ENCODE data around the gene ALOXE3. TPM values are rescaled to one million over a fixed set of nuclear protein-coding genes. Genes with fewer than 3 reads are reported as not detected.
A peak's percentile ranks its signal among the peaks of the same experiment; 100 is the strongest.
"Not testable (repeated sequence)": the region's sequence is repeated elsewhere in the genome, so short reads cannot be mapped to it uniquely, and the experiment has no call there.

The ALOXE3 gene
- total RNA-seq, 2 donors from 2014 or later, result not detected

DNA sequence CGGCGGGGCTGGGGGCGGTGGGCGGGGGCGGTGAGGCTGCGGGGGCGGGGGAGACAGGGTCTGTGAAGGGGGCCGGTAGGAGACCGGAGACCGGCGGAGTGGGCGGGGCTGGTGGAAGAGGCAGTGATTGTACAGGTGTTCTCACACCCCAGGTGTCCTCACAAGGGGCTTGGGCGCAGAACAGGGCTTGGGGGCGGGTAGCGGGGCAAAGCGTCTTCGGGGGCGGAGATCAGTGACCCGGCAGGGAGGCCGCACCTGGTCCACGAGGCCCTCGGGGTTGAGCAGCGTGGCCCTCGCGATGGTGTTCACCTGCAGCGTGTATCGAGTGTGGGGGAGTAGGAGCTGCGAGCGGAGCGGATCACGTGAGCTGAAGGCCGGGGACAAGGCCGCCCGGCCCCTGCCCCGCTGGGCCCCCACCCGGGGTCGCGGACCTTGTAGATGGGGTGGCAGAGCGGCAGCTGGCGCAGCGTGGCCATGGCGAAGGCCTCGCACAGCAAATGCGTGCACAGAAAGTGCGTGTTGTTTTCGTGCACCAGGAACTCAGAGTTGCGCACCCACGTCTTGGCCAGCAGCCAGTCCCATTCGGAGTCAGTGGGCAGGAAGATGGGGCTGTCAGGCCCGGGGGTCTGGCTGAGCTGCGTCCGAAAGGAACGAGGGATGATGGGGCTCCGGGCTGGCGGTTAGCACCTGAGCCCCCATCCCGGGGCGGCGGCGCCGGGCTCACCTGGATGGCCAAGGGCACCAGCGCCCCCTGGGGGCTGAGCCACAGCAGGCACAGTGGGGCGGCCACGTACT is 8.5 kb downstream of the ALOXE3 start:
- intact Hi-C loops (cut with DNase I), result no loop called here
- Histone ChIP-seq H3K4me1 (peaks cover 10% of the 10 kb centered on the region), H3K4me3 (no peak overlapping the region), H3K36me3 (replicated peaks in 1 of 2; ENCODE audit: insufficient read depth in 1 of 2, low read depth in 2 of 2) (no peaks in the 10 kb centered on the region), H3K9me3 (no peaks in the 10 kb centered on the region), H3K27me3 (no peaks in the 10 kb centered on the region), H3K27ac (no peak overlapping the region)
- no peak for TF ChIP-seq POLR2A (IDR thresholded peaks at IDR 0.05)
- TF ChIP-seq, protein P1, sequence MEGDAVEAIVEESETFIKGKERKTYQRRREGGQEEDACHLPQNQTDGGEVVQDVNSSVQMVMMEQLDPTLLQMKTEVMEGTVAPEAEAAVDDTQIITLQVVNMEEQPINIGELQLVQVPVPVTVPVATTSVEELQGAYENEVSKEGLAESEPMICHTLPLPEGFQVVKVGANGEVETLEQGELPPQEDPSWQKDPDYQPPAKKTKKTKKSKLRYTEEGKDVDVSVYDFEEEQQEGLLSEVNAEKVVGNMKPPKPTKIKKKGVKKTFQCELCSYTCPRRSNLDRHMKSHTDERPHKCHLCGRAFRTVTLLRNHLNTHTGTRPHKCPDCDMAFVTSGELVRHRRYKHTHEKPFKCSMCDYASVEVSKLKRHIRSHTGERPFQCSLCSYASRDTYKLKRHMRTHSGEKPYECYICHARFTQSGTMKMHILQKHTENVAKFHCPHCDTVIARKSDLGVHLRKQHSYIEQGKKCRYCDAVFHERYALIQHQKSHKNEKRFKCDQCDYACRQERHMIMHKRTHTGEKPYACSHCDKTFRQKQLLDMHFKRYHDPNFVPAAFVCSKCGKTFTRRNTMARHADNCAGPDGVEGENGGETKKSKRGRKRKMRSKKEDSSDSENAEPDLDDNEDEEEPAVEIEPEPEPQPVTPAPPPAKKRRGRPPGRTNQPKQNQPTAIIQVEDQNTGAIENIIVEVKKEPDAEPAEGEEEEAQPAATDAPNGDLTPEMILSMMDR (IDR thresholded peaks at IDR 0.05), result peak; percentile 82 to 92 (median 87)
- WGBS, 2 donors, result 11 to 42% methylated on average over 9 to 57 of the region's 63 CpGs
- DNase-seq (peak; percentile 76 to 87 (median 78)), ATAC-seq (peak; percentile 91)

DNA sequence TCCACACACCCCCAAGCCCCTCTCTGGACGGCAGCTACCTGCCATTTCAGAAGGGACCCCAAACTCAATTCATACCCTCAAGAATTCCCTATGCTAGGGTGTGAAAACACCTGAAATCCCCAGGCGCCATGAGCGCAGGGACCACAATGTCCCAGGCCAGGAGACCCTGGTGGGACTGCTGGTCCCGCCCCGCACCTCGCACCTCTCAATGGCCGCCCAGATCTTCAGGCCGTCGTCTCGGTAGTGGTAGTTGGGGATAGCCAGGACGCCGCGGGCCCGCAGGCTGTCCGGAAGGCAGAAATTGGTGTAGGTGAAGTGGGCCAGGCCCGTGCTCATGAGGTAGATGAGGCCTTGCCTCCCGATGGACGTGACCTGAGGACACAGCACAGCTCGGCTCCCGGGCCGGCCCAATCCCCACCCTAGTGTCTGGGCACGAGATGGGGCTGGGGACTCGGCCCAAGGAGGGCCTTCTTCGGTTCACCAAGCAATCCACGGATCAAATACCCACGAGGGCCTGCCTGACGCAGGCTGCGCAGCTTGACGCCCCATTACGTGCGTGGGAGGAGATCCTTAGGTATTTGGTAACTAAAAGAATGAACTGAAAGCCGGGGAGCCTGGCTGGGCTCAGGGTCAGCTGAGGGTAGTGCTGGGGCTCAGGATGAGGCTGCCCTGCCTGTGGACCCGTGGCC is 9.2 kb downstream of the ALOXE3 start:
- TF ChIP-seq, protein P1 (IDR thresholded peaks at IDR 0.05), result no peak
- TF ChIP-seq POLR2A (IDR thresholded peaks at IDR 0.05), result no peak
- no peaks in the 10 kb centered on the region for H3K9me3 ChIP-seq
- no peak for DNase-seq
- H3K27ac ChIP-seq, result no peak overlapping the region
- intact Hi-C loops (cut with DNase I), result no loop called here
- 88 to 93% methylated on average over 10 to 31 of the region's 33 CpGs for WGBS, 2 donors
- H3K4me3 ChIP-seq, result no peak overlapping the region
- no peaks in the 10 kb centered on the region for H3K27me3 ChIP-seq
- no peaks in the 10 kb centered on the region for H3K36me3 ChIP-seq (replicated peaks in 1 of 2; ENCODE audit: insufficient read depth in 1 of 2, low read depth in 2 of 2)
- ATAC-seq, result no peak
- peaks cover 10% of the 10 kb centered on the region for H3K4me1 ChIP-seq

DNA sequence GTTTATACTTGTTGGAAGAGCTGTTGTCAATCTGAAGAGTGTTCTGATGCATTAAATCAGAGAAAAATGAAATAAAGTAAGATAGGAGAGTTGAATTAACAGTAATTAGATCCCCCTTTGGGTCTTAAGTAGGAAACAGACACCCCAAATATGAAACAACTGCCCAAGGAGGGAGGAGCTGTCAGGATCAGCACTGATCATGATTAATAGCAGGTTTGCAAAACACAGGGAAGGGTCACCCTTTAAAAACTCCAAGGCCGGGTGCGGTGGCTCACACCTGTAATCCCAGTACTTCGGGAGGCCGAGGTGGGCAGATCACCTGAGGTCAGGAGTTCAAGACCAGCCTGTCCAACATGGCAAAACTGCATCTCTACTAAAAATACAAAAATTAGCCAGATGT is 11.3 kb downstream of the ALOXE3 start:
- H3K36me3 ChIP-seq (replicated peaks in 1 of 2; ENCODE audit: insufficient read depth in 1 of 2, low read depth in 2 of 2); intact Hi-C loops (cut with DNase I); ATAC-seq; H3K27me3 ChIP-seq; H3K27ac ChIP-seq; H3K9me3 ChIP-seq; DNase-seq; H3K4me3 ChIP-seq: not testable (repeated sequence)
- peaks cover 10% of the 10 kb centered on the region for H3K4me1 ChIP-seq
- WGBS, 2 donors, result 85 to 86% methylated on average over 4 of the region's 4 CpGs

DNA sequence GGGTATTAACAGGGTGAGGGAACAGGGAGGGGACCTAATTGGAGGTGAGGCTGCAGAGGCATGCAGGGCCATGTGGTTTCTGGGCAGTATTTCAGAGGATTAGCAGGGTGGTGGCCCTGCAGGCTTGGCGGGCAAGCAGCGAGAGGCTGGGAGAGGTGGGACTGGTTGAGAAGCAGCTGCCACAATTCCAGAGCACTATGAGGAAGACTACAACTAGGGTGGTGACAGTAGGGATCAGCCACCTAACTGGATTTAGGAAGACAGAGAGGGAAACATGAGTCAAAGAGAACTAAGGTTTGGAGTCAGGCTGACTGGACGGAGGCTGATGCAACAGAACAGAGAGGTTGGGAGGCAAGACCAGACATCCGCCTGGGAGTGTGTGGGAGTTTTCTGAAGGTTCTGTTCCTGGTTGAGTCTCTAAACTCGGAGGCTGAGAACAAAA is 12.3 kb downstream of the ALOXE3 start:
- ATAC-seq (no peak), DNase-seq (no peak)
- Histone ChIP-seq H3K4me3 (no peak overlapping the region), H3K9me3 (no peaks in the 10 kb centered on the region), H3K27ac (no peak overlapping the region), H3K36me3 (replicated peaks in 1 of 2; ENCODE audit: insufficient read depth in 1 of 2, low read depth in 2 of 2) (no peaks in the 10 kb centered on the region), H3K4me1 (peaks cover 10% of the 10 kb centered on the region), H3K27me3 (no peaks in the 10 kb centered on the region)
- 66 to 72% methylated on average over 5 of the region's 5 CpGs for WGBS, 2 donors
- TF ChIP-seq, protein P1 (IDR thresholded peaks at IDR 0.05), result no peak
- no peak for TF ChIP-seq POLR2A (IDR thresholded peaks at IDR 0.05)
- intact Hi-C loops (cut with DNase I), result no loop called here

DNA sequence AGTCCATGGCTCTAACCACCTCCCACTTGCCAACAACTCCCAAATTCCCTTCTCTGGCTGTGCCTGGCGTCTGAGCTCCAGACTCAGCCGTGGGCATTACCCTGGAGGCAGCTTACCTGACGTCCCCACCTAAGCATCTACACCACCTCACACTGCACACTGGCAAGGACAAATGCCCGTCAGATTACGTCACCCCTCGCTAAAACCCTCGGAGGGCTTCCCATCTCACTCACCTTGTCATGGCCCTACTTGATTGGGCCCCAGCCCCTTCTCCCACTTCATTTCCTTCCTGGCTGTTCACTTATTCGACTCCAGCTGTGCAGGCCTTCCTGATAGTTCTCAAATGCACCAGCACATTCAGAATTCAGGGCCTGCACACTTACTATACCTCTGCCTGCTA is 13.4 kb downstream of the ALOXE3 start:
- no peak overlapping the region for H3K27ac ChIP-seq
- ATAC-seq, result no peak
- H3K4me1 ChIP-seq, result peaks cover 4% of the 10 kb centered on the region
- 70 to 76% methylated on average over 8 of the region's 8 CpGs for WGBS, 2 donors
- intact Hi-C loops (cut with DNase I), result no loop called here
- no peak overlapping the region for H3K4me3 ChIP-seq
- DNase-seq, result no peak
- H3K36me3 ChIP-seq (replicated peaks in 1 of 2; ENCODE audit: insufficient read depth in 1 of 2, low read depth in 2 of 2), result no peaks in the 10 kb centered on the region
- TF ChIP-seq, protein P1 (IDR thresholded peaks at IDR 0.05), result no peak
- no peak for TF ChIP-seq POLR2A (IDR thresholded peaks at IDR 0.05)
- no peaks in the 10 kb centered on the region for H3K27me3 ChIP-seq
- H3K9me3 ChIP-seq, result no peaks in the 10 kb centered on the region

Measured in body of pancreas (tissue), 4 donors.